Neuronal stem cell (in vitro differentiated cells): ENCODE measurements around the gene SIGLEC9.
A peak's percentile ranks its signal among the peaks of the same experiment; 100 is the strongest.

Experiments used
- DNase-seq: peaks from one replicate; pipeline ENCODE4 v3.0.0-alpha.2; 2013; ENCODE audit warnings: low spot score
- H2AFZ ChIP-seq: one replicate; pipeline ENCODE4 v1.6.1; 2013; ENCODE audit warnings: mild to moderate bottlenecking, low read length, inconsistent platforms
- H2AK5ac ChIP-seq: 2 replicates; pipeline ENCODE4 v1.6.1; 2013; ENCODE audit warnings: low read depth, mild to moderate bottlenecking, inconsistent platforms, low read length, moderate library complexity, mixed read lengths
- H2BK120ac ChIP-seq: 2 replicates; pipeline ENCODE4 v1.6.1; 2013; ENCODE audit warnings: low read depth, mild to moderate bottlenecking, inconsistent platforms, low read length, moderate library complexity, mixed read lengths
- H2BK12ac ChIP-seq: one replicate; pipeline ENCODE4 v1.6.1; 2013; ENCODE audit warnings: low read length, inconsistent platforms
- H2BK15ac ChIP-seq: 2 replicates; pipeline ENCODE4 v1.6.1; 2013; ENCODE audit warnings: mild to moderate bottlenecking, low read length, inconsistent platforms, mixed read lengths
- H2BK5ac ChIP-seq: one replicate; pipeline ENCODE4 v1.6.1; 2013; ENCODE audit warnings: inconsistent platforms, mild to moderate bottlenecking, low read length, moderate library complexity
- H3K14ac ChIP-seq: one replicate; pipeline ENCODE4 v1.6.1; 2013; ENCODE audit warnings: low read length, inconsistent platforms
- H3K18ac ChIP-seq: 2 replicates; pipeline ENCODE4 v1.6.1; 2013; ENCODE audit warnings: low read length, inconsistent platforms
- H3K23ac ChIP-seq: 2 replicates; pipeline ENCODE4 v1.6.1; 2013; ENCODE audit warnings: low read depth, mild to moderate bottlenecking, mixed read lengths, low read length, inconsistent platforms; ENCODE audit not compliant: poor library complexity
- H3K27ac ChIP-seq: replicated peaks from 3 replicates; pipeline ENCODE4 v1.5.1; 2013; ENCODE audit warnings: low read length, inconsistent platforms
- H3K27me3 ChIP-seq, 3 experiments: 2 replicates each; pipeline ENCODE4 v1.6.1; 2013; ENCODE audit warnings: low read length in 3 of 3, mild to moderate bottlenecking in 2 of 3, inconsistent platforms in 1 of 3, low read depth in 1 of 3, mixed read lengths in 1 of 3, moderate library complexity in 1 of 3; ENCODE audit not compliant: control insufficient read depth in 3 of 3, insufficient read depth in 3 of 3
- H3K36me3 ChIP-seq, 2 donors: replicated peaks in 1 of 2; 2 replicates each; pipeline ENCODE4 v1.6.1; 2013; ENCODE audit warnings: low read length in 2 of 2; ENCODE audit not compliant: control insufficient read depth in 2 of 2, insufficient read depth in 2 of 2
- H3K4ac ChIP-seq: 2 replicates; pipeline ENCODE4 v1.6.1; 2013; ENCODE audit warnings: inconsistent platforms, mild to moderate bottlenecking, low read length, moderate library complexity
- H3K4me1 ChIP-seq, 2 donors: 1 replicate in 1 of 2; 2 replicates in 1 of 2; pipeline ENCODE4 v1.6.1; 2013; ENCODE audit warnings: low read length in 2 of 2, low read depth in 1 of 2; ENCODE audit not compliant: control insufficient read depth in 2 of 2, insufficient read depth in 1 of 2
- H3K4me2 ChIP-seq: one replicate; pipeline ENCODE4 v1.6.1; 2013; ENCODE audit warnings: mild to moderate bottlenecking, low read length, inconsistent platforms; ENCODE audit not compliant: insufficient read depth, poor library complexity, severe bottlenecking
- H3K4me3 ChIP-seq, 2 donors: 2 replicates each; pipeline ENCODE4 v1.5.1; 2013; ENCODE audit warnings: low read length in 2 of 2, mild to moderate bottlenecking in 2 of 2, inconsistent platforms in 1 of 2, moderate library complexity in 1 of 2
- H3K79me1 ChIP-seq: one replicate; pipeline ENCODE4 v1.6.1; 2013; ENCODE audit warnings: low read depth, mild to moderate bottlenecking, inconsistent platforms, low read length, moderate library complexity
- H3K9ac ChIP-seq: one replicate; pipeline ENCODE4 v1.6.1; 2013; ENCODE audit warnings: mild to moderate bottlenecking, low read depth, low read length, inconsistent platforms; ENCODE audit not compliant: poor library complexity
- H3K9me3 ChIP-seq, 2 donors: replicated peaks in 1 of 2; 2 replicates each; pipeline versions ENCODE3 to v1.6.1; 2013; ENCODE audit warnings: low read length in 2 of 2, mild to moderate bottlenecking in 2 of 2, inconsistent platforms in 1 of 2, low read depth in 1 of 2, mixed read lengths in 1 of 2, moderate library complexity in 1 of 2; ENCODE audit not compliant: control insufficient read depth in 2 of 2, insufficient read depth in 1 of 2
- H4K8ac ChIP-seq: one replicate; pipeline ENCODE4 v1.6.1; 2013; ENCODE audit warnings: low read depth, mild to moderate bottlenecking, inconsistent platforms, low read length, moderate library complexity
- H4K91ac ChIP-seq: one replicate; pipeline ENCODE4 v1.6.1; 2013; ENCODE audit warnings: low read length, low read depth, mild to moderate bottlenecking, inconsistent platforms; ENCODE audit not compliant: poor library complexity
- WGBS, 2 donors: extraction: QIAGEN DNeasy Blood & Tissue Kit; methylation state at CpG; one replicate each; pipeline ENCODE4 v1.1.7; 2013; ENCODE audit warnings: missing lambda C conversion rate in 2 of 2, mixed read lengths in 1 of 2; ENCODE audit not compliant: insufficient read length in 2 of 2, insufficient replicate concordance in 1 of 2; ENCODE audit errors: extremely low coverage in 2 of 2; 5-methylcytosine and 5-hydroxymethylcytosine counted together

SIGLEC9 gene

GRCh38 chr19:51123381-51123800, 1.3 kb upstream of the SIGLEC9 start:
- Histone ChIP-seq H2BK5ac (no peak overlapping the region), H3K4me3 (no peak overlapping the region), H3K14ac (no peak overlapping the region), H3K9me3 (no peaks in the 10 kb centered on the region), H3K18ac (no peak overlapping the region), H2BK120ac (no peak overlapping the region), H3K79me1 (no peaks in the 10 kb centered on the region), H3K27me3 (peaks cover 0 to 13% (median 0%) of the 10 kb centered on the region in 3 experiments), H3K9ac (no peak overlapping the region), H4K8ac (no peak overlapping the region), H2BK12ac (no peak overlapping the region), H3K23ac (no peak overlapping the region), H3K4me2 (no peak overlapping the region), H2AFZ (peak overlapping the region; percentile 53), H3K36me3 (no peaks in the 10 kb centered on the region), H2AK5ac (no peak overlapping the region), H3K4ac (no peak overlapping the region), H2BK15ac (no peak overlapping the region), H3K27ac (no peak overlapping the region), H4K91ac (no peak overlapping the region), H3K4me1 (peaks cover 0 to 3% of the 10 kb centered on the region in 2 donors)
- DNase-seq, result no peak
- WGBS, 2 donors, result no CpG with 5 or more reads among the region's 6 CpGs

GRCh38 chr19:51123802-51124201, 904 bp upstream of the SIGLEC9 start:
- Histone ChIP-seq H3K4me2 (no peak overlapping the region), H3K23ac (no peak overlapping the region), H3K36me3 (no peaks in the 10 kb centered on the region), H3K18ac (no peak overlapping the region), H2BK15ac (no peak overlapping the region), H4K91ac (no peak overlapping the region), H3K14ac (no peak overlapping the region), H3K27me3 (peaks cover 0 to 18% (median 0%) of the 10 kb centered on the region in 3 experiments), H3K4ac (no peak overlapping the region), H3K9me3 (no peaks in the 10 kb centered on the region), H3K4me1 (peaks cover 0 to 3% of the 10 kb centered on the region in 2 donors), H2AK5ac (no peak overlapping the region), H3K79me1 (no peaks in the 10 kb centered on the region), H2AFZ (peak overlapping the region; percentile 53), H3K27ac (no peak overlapping the region), H3K4me3 (no peak overlapping the region), H2BK120ac (no peak overlapping the region), H4K8ac (no peak overlapping the region), H3K9ac (peak overlapping the region; percentile 38), H2BK5ac (no peak overlapping the region), H2BK12ac (no peak overlapping the region)
- no CpG with 5 or more reads among the region's 9 CpGs for WGBS, 2 donors
- DNase-seq, result no peak

- H3K27ac ChIP-seq, result no peak overlapping the region
- peak overlapping the region; percentile 81 for H2BK120ac ChIP-seq
- H3K4ac ChIP-seq, result peak overlapping the region; percentile 53
- H2BK12ac ChIP-seq, result no peak overlapping the region
- H2BK15ac ChIP-seq, result peak overlapping the region; percentile 49
- peaks cover 0 to 2% of the 10 kb centered on the region in 2 donors for H3K4me1 ChIP-seq
- no peak overlapping the region for H2AFZ ChIP-seq
- no peak overlapping the region for H4K8ac ChIP-seq
- no peak overlapping the region for H4K91ac ChIP-seq
- no peak overlapping the region for H3K4me2 ChIP-seq
- no peak overlapping the region for H3K18ac ChIP-seq
- no peak overlapping the region for H3K14ac ChIP-seq
- H3K9ac ChIP-seq, result no peak overlapping the region
- H3K9me3 ChIP-seq, result no peaks in the 10 kb centered on the region
- WGBS, 2 donors, result no CpG with 5 or more reads among the region's 9 CpGs
- no peak overlapping the region for H2BK5ac ChIP-seq
- peak overlapping the region; percentile 63 for H3K23ac ChIP-seq
- H3K4me3 ChIP-seq, result no peak overlapping the region
- no peak for DNase-seq
- no peaks in the 10 kb centered on the region for H3K36me3 ChIP-seq
- peaks cover 0 to 15% (median 0%) of the 10 kb centered on the region in 3 experiments for H3K27me3 ChIP-seq
- no peak overlapping the region for H2AK5ac ChIP-seq
- no peaks in the 10 kb centered on the region for H3K79me1 ChIP-seq
Observed at GRCh38 chr19:51124216-51124615, 490 bp upstream of the SIGLEC9 start.

GRCh38 chr19:51125421-51126075, 842 bp downstream of the SIGLEC9 start:
- Histone ChIP-seq H3K9ac (no peak overlapping the region), H2BK120ac (no peak overlapping the region), H4K91ac (no peak overlapping the region), H3K27ac (no peak overlapping the region), H2BK12ac (no peak overlapping the region), H3K27me3 (peaks cover 0 to 15% (median 0%) of the 10 kb centered on the region in 3 experiments), H2AK5ac (peak overlapping the region; percentile 75), H3K4me1 (peaks cover 0 to 2% of the 10 kb centered on the region in 2 donors), H4K8ac (no peak overlapping the region), H3K79me1 (no peaks in the 10 kb centered on the region), H2BK5ac (no peak overlapping the region), H3K4ac (no peak overlapping the region), H3K36me3 (no peaks in the 10 kb centered on the region), H3K4me3 (peak overlapping the region in 1 of 2 donors; percentile 35), H3K4me2 (no peak overlapping the region), H3K9me3 (no peaks in the 10 kb centered on the region), H2BK15ac (peak overlapping the region; percentile 40), H3K14ac (no peak overlapping the region), H3K23ac (peak overlapping the region; percentile 49), H3K18ac (peak overlapping the region; percentile 53), H2AFZ (no peak overlapping the region)
- no peak for DNase-seq
- no CpG with 5 or more reads among the region's 16 CpGs for WGBS, 2 donors
